Measurements from ENCODE around the gene FAM170B.

Gene FAM170B

DNA sequence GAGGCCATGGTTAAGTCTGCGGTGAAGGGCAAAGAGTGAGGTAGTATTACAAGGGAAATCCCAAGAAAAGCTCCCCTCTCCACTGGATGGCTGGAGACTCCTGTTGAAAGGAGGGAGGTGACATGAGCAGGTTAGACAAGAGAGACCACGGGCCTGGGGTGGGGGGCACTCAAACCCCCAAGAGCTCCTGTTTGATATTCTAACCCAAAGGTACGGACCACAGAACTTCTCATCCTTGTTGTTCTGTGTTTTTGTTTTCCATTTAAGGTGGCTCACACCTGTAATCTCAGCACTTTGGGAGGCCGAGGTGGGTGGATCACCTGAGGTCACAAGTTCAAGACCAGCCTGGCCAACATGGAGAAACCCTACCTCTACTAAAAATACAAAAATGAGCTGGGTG is 30.1 kb downstream of the FAM170B start:
- DNase-seq: no peak

DNA sequence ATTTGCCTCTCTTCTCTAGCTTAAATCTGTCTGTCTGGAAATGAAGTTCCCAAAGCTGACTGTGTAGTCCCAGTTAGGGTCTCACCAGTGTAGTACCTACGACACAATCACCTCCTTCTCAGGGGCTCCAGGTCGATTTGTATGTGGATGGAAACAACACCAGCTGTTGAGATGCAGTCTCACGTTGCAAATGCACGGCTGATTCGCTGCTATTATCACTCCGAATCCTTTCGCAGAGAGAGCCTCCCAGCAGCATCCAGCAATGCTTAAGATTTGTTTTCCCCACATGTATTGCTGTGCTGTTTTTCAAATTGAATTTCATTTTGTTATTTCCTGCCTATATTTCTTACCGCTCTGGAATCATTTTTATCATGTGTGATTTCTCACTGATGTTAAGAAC is 34.8 kb downstream of the FAM170B start:
- DNase-seq: no peak

DNA sequence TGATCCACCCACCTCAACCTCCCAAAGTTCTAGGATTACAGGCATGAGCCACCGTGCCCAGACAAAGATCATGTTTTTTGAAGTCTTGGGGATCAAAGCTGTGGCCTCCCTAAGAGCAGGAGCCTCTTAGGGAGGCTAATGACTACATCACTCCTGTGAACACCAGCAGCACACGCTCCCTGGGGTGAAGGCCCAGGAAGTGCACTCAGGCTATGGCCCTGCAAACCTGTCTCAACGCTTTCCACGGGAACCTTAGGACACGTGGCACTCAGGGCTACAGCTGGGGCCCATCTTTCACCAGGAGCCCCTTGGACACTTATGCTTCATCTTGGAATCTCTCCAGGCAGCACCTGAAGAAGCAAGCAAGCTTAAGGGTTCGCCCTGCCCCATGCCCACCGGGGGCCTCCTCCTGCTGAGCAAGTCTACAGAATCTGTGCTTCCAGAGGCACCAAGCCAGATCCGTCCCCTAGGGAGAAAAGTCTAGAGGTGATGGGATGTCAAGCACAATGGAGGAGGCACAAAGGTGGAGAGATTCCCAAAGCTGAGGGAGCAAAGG is 36.9 kb downstream of the FAM170B start:
- DNase-seq: no peak

DNA sequence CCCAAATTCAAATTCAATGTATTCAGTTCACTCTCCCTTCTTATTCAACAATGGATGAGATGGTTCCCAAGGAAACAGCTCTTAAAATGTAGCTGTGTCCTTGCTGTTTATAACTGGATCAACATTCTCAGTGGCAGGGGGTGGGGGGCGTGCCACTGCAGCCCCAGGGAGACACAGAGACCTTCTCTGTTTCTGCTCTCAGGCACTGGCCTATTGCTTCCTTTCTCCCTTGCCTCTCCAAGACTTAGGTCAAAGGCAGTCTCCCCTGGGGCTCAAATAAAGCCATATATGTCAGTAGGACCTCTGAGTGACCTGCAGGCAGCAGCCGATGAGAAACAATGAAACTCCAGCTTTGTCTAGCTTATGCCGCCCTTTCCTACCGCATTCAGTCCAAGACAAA is 39.2 kb downstream of the FAM170B start:
- no peak for DNase-seq

- DNase-seq: no peak
Measured at GRCh38 chr10:49093922-49094321, 39.9 kb downstream of the FAM170B start.

- no peak for DNase-seq
Measured at GRCh38 chr10:49092477-49092876, 41.3 kb downstream of the FAM170B start.

DNA sequence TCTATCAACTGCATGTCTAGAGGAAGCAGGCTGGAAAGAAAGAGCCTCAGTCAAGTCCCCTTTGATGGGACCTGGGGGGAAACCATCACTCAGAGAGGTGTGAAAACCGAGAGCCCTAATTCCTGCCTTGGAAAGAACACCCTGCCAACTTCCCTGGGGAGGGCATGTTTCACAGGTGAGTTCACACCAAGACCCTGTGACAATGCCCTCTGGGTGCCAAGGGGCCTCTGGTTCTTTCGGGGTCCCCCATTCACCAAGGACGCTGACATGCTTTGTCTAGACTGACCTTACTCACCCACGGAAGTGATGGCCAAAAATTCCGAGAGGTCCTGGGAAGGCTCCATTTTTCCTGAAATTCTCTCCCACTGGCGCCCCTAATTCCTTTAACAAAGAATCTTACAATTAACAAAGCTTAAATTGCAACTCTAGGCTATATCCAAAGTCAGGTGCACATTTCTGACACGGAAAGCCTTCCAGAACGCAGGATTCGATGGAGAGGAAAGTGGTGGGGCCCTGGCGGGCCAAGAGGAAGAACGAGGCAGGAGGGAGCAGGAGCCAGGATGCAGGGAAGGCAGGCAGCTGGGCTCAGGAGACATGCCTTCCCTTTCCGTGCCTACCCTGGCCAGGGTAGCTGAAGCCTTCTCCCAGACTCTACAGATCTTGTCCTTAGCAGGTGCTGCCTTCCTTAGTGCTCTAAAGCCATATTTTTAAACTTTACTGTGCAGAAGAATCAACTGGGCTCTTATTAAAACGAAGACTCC is 42.2 kb downstream of the FAM170B start:
- DNase-seq: no peak

DNA sequence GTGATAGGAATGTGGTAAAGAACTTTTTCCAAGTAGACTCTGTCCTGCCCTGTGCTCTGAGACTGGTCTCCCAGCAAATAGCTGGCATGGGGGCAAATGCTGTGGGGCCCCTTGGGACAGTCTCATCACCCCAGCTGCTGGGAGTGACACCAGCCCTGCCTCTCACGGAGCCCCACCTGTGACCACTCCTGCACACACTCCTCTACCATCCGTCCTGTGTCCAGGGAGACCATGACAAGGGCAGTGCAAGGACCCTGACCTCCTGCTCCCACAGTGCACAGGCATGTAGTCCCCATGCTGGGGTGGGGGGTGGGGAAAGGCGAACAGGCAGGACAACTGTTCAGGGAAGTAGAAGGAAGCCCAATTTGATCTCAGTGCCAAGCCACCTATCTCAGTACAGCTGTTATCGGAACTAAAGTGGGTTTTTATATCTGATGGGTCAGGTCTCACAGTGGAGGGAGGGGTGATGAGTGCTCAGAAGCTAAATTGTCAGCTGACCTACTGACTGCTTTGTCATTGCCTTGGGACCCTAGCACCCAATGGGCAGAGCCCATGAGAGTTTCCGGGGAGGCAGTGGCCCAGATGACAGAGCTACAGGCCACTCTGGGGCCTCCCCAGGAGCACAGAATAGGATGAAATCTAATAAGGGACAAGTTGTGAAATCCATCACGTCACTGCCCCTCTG is 43.0 kb downstream of the FAM170B start:
- no peak for DNase-seq

DNA sequence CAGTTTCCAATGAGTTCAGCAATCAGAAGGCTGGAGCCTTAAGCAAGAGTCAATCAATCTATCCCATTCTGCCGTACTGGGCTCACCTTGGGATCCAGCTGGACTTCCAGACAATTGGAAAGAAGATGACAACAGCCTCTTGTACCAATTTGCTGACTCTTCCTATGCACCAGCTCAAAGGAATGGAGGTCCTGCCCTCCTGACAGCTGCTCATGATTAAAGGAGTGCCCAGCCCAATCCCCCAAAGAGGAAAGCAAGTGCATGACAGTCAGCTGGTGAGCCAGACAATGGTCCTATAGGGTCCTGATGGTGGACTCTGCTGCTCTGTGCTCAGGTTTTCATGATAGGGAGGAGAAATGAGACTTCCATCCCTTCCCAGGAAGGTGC is 43.6 kb downstream of the FAM170B start:
- DNase-seq: no peak

DNA sequence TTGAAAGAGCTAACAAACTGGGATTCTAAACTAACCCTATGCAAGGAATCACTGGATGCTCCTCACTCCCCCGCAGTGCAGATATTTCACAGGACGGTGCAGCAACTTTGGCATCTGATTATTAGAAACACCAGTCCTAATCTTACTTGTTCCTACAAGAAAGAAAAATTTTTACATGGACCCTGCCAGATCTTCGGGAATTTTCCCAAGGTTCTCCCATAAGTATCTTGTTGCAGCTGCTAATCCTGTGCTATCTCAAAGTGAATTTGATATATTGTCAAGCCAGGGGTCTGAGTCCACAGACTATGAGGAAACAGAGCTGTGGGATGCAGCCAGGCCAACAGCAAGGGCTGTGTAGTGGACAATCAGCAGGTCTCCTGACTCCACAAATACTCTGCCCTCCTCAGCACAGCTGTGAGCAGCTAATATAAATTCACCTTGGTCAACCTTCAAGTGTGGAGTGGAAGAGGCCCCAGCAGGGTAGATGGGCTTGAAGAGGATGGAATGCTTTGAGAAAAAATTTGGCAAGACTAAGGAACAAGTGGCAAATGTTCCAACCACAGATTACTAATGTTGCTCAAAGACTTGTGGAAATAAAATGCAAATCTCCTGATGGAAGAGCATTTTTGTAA is 44.1 kb downstream of the FAM170B start:
- no peak for DNase-seq

- DNase-seq: no peak
Measured at GRCh38 chr10:49089152-49089551, 44.7 kb downstream of the FAM170B start.

GRCh38 chr10:49086889-49087288 is 46.9 kb downstream of the FAM170B start:
- DNase-seq: no peak

DNA sequence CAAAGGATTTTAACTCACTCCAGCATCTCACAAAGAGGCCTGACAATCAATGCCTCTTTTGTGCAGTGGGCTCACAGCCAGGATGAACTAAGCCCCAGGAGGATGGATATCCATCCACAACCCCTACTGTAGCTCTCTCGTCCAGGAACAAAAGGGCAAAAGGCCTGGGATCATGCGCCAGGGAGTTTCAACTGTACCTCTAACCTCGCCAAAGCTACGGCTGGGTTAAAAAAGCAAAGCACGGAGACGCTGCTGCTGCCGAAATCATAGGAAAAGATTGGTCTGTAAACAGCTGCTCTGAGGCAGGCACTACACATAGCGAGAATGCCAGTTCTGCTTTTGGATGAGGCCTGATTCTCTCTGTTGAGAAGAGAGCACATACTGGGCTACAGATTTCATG is 50.6 kb downstream of the FAM170B start:
- DNase-seq: no peak

- no peak for DNase-seq
Measured at GRCh38 chr10:49082766-49083165, 51.1 kb downstream of the FAM170B start.

DNA sequence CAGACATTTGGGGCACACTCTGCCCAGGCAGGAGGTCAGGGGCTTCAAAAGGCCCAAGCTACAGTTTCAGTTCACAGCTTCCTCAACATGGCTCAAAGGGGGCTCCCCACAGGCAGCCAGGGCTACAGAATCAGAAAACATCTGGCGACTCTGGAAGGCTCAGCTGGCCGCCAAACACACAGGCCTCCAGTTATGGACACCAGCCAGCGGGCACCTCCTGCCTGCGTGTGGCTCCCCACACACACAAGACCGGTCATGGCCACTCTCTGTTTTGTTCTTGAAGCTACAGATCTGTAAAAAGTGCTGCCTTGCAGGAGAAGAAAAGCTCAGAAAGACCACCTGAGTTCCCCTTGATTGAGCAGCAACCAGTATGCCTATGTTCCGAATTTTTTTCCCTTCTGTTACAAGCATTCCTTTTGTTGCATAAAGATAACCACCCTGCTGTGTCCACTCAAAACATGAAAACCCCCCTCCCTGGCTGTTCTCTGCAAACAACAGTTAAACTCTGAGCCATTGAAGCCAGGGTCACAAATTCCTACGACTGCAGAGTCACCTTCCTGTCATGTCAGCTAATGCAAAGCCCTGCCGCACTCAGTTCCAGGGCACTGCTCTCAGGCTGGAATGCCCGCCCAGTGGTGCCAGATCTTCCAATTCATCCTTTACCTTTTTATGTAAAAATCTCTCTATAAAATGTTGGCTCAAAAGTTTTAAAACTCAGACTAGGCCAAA is 52.1 kb downstream of the FAM170B start:
- no peak for DNase-seq
